Head of caudate nucleus (tissue), 42 donors: ENCODE data around the gene CPLANE1.
A peak's percentile ranks its signal among the peaks of the same experiment; 100 is the strongest.

Experiments used
- DNase-seq, 42 donors: peaks; one replicate each; pipeline versions ENCODE4 v3.0.0 to v3.0.0-alpha.2; 2020 to 2021; ENCODE audit warnings: mixed read lengths in 7 of 42
- intact Hi-C: fragments of 100-400 bp; cut with DNase I; formaldehyde crosslinking; loops from one replicate; pipeline ENCODE4 v1.15.0; 2022

Gene CPLANE1

GRCh38 chr5:37212096-37212495 is 37.1 kb downstream of the CPLANE1 start:
- no peak for DNase-seq

GRCh38 chr5:37211661-37212060 is 37.5 kb downstream of the CPLANE1 start:
- intact Hi-C loops = no loop called here
- no peak for DNase-seq

More at GRCh38 chr5:37212096-37212495, 37.1 kb downstream of the CPLANE1 start:
- intact Hi-C loops = no loop called here

- DNase-seq = peak in 29 of 42 donors; percentile 7 to 67 (median 18)
- intact Hi-C loops = no loop called here
Measured at GRCh38 chr5:37208883-37209797, 40.0 kb downstream of the CPLANE1 start.

GRCh38 chr5:37207802-37208201 is 41.4 kb downstream of the CPLANE1 start:
- DNase-seq = no peak
- intact Hi-C loops = no loop called here

GRCh38 chr5:37206736-37207135 is 42.4 kb downstream of the CPLANE1 start:
- intact Hi-C loops = no loop called here

GRCh38 chr5:37198842-37199241 is 50.3 kb downstream of the CPLANE1 start:
- intact Hi-C loops = no loop called here
- peak in 1 of 42 donors; percentile 6 for DNase-seq

More at GRCh38 chr5:37206736-37207135, 42.4 kb downstream of the CPLANE1 start:
- no peak for DNase-seq

GRCh38 chr5:37198061-37198460 is 51.1 kb downstream of the CPLANE1 start:
- no peak for DNase-seq
- intact Hi-C loops = no loop called here

GRCh38 chr5:37197340-37198050 is 51.7 kb downstream of the CPLANE1 start:
- intact Hi-C loops = no loop called here
- no peak for DNase-seq

GRCh38 chr5:37190592-37190991 is 58.6 kb downstream of the CPLANE1 start:
- DNase-seq = no peak
- intact Hi-C loops = no loop called here

- intact Hi-C loops = no loop called here
- DNase-seq = no peak
Measured at GRCh38 chr5:37189355-37189754, 59.8 kb downstream of the CPLANE1 start.

GRCh38 chr5:37187465-37187977 is 61.7 kb downstream of the CPLANE1 start:
- no peak for DNase-seq
- intact Hi-C loops = no loop called here

- no peak for DNase-seq
- intact Hi-C loops = no loop called here
Measured at GRCh38 chr5:37184748-37185364, 64.3 kb downstream of the CPLANE1 start.

- intact Hi-C loops = no loop called here
- no peak for DNase-seq
Measured at GRCh38 chr5:37182667-37183066, 66.5 kb downstream of the CPLANE1 start.

GRCh38 chr5:37174928-37175327 is 74.2 kb downstream of the CPLANE1 start:
- intact Hi-C loops = no loop called here
- DNase-seq = no peak

- no peak for DNase-seq
- intact Hi-C loops = no loop called here
Measured at GRCh38 chr5:37172957-37173356, 76.2 kb downstream of the CPLANE1 start.

- DNase-seq = no peak
- intact Hi-C loops = no loop called here
Measured at GRCh38 chr5:37170856-37171255, 78.3 kb downstream of the CPLANE1 start.

GRCh38 chr5:37166197-37166596 is 83.0 kb downstream of the CPLANE1 start:
- DNase-seq = no peak

GRCh38 chr5:37165761-37166160 is 83.4 kb downstream of the CPLANE1 start:
- DNase-seq = no peak
- intact Hi-C loops = no loop called here

More at GRCh38 chr5:37166197-37166596, 83.0 kb downstream of the CPLANE1 start:
- intact Hi-C loops = no loop called here

- peak in 11 of 42 donors; percentile 1 to 60 (median 22) for DNase-seq
Measured at GRCh38 chr5:37153661-37154060, 95.5 kb downstream of the CPLANE1 start.

GRCh38 chr5:37146896-37147295 is 102.3 kb downstream of the CPLANE1 start:
- no peak for DNase-seq
- intact Hi-C loops = no loop called here

More at GRCh38 chr5:37153661-37154060, 95.5 kb downstream of the CPLANE1 start:
- intact Hi-C loops = no loop called here
